Measurements from ENCODE around the gene TTBK1. TPM values are rescaled to one million over a fixed set of nuclear protein-coding genes. Genes with fewer than 3 reads are reported as not detected.

The TTBK1 gene
- polyA plus RNA-seq, 2 of the 4 experiments (the other 2 are of a cell fraction): 0.04 TPM; not detected in 1

- no peak for DNase-seq (ENCODE audit: low read depth in 1 of 2, low spot score in 1 of 2)
- Histone ChIP-seq H3K4me1 (peaks cover 6% of the 10 kb centered on the region; the same call in 2 of the 3 replicates), H3K4me3 (no peak overlapping the region), H3K27ac (no peak overlapping the region), H3K4me2 (no peak overlapping the region), H3K9me3 (no peaks in the 10 kb centered on the region)
- ChIA-PET POLR2A (no interaction called here), CTCF (interaction anchor here (5.3 kb wide), 1 partner anchor 202 kb away, joined by 22 read pairs; no protein-coding TSS in a partner anchor)
- FAIRE-seq: no peak
- WGBS (ENCODE audit: missing lambda C conversion rate): 77% methylated on average over 2 of the region's 2 CpGs
- no peak for ATAC-seq
- no peak for TF ChIP-seq MAX (IDR thresholded peaks at IDR 0.05)
- TF ChIP-seq ZFP36 (IDR thresholded peaks at IDR 0.05; ENCODE audit: borderline replicate concordance, partially characterized antibody): peak; percentile 20
- no peak for TF ChIP-seq EHF (CRISPR knock-in tag; IDR thresholded peaks at IDR 0.05)
- no peak for TF ChIP-seq RCOR1 (IDR thresholded peaks at IDR 0.05; ENCODE audit: low read depth, low read length)
- no peak for TF ChIP-seq HES2 (IDR thresholded peaks at IDR 0.05)
These were observed 61.6 kb downstream of the TTBK1 start for GRCh38 chr6:43304882-43305281.

GRCh38 chr6:43306086-43306485 is 62.8 kb downstream of the TTBK1 start:
- Histone ChIP-seq H3K4me3 (no peak overlapping the region), H3K4me2 (no peak overlapping the region), H3K27ac (no peak overlapping the region), H3K4me1 (peaks cover 12% of the 10 kb centered on the region), H3K9me3 (no peaks in the 10 kb centered on the region)
- TF ChIP-seq BCL3 (IDR thresholded peaks at IDR 0.05) (no peak), POLR2A (IDR thresholded peaks at IDR 0.05; ENCODE audit: low read length) (no peak), NPAS2 (CRISPR knock-in tag; IDR thresholded peaks at IDR 0.05; ENCODE audit: borderline replicate concordance) (no peak), CHD2 (IDR thresholded peaks at IDR 0.05; ENCODE audit: low read length, partially characterized antibody) (no peak), HMGXB4 (CRISPR knock-in tag; IDR thresholded peaks at IDR 0.05; ENCODE audit: borderline replicate concordance) (no peak), USF2 (IDR thresholded peaks at IDR 0.05) (no peak), SREBF2 (IDR thresholded peaks at IDR 0.05) (no peak), RFX5 (IDR thresholded peaks at IDR 0.05) (no peak), HOXA7 (CRISPR knock-in tag; IDR thresholded peaks at IDR 0.05) (no peak), ZSCAN20 (CRISPR knock-in tag; IDR thresholded peaks at IDR 0.05) (no peak), RCOR1 (IDR thresholded peaks at IDR 0.05; ENCODE audit: low read depth, low read length) (no peak), HES2 (IDR thresholded peaks at IDR 0.05) (no peak), JUNB (IDR thresholded peaks at IDR 0.05) (no peak), CBX2 (IDR thresholded peaks at IDR 0.05; ENCODE audit: borderline replicate concordance, low read depth) (no peak), REST (IDR thresholded peaks at IDR 0.05) (no peak), CEBPB (IDR thresholded peaks at IDR 0.05) (no peak)
- DNase-seq (ENCODE audit: low read depth in 1 of 2, low spot score in 1 of 2) (no peak), ATAC-seq (no peak), FAIRE-seq (no peak)
- 90% methylated on average over 7 of the region's 7 CpGs for WGBS (ENCODE audit: missing lambda C conversion rate)
- ChIA-PET CTCF (interaction anchor here (5.3 kb wide), 1 partner anchor 201 kb away, joined by 22 read pairs; no protein-coding TSS in a partner anchor), POLR2A (no interaction called here)

All from A549 (cell line).